ENCODE measurements around the gene CDH13.

The CDH13 gene

GRCh38 chr16:83550183-83550569 is 923.4 kb downstream of the CDH13 start:
- TF ChIP-seq FOXP2 (optimal IDR thresholded peaks at IDR 0.05; ENCODE audit: borderline replicate concordance, extremely low read depth, extremely low read length, insufficient read depth) (no peak), REST (IDR thresholded peaks at IDR 0.05; ENCODE audit: insufficient read depth in 1 of 2, low read depth in 2 of 2, low read length in 2 of 2) (no peak), SIN3A (IDR thresholded peaks at IDR 0.05; ENCODE audit: borderline replicate concordance, insufficient read depth, low read length) (no peak), POLR2AphosphoS5 (IDR thresholded peaks at IDR 0.05; ENCODE audit: low read depth, low read length) (no peak), TAF1 (IDR thresholded peaks at IDR 0.05; ENCODE audit: borderline replicate concordance, insufficient read depth, low read length) (no peak)

GRCh38 chr16:83552228-83552627 is 925.5 kb downstream of the CDH13 start:
- TF ChIP-seq TAF1 (IDR thresholded peaks at IDR 0.05; ENCODE audit: borderline replicate concordance, insufficient read depth, low read length) (no peak), FOXP2 (optimal IDR thresholded peaks at IDR 0.05; ENCODE audit: borderline replicate concordance, extremely low read depth, extremely low read length, insufficient read depth) (no peak), SIN3A (IDR thresholded peaks at IDR 0.05; ENCODE audit: borderline replicate concordance, insufficient read depth, low read length) (no peak), POLR2AphosphoS5 (IDR thresholded peaks at IDR 0.05; ENCODE audit: low read depth, low read length) (no peak), REST (IDR thresholded peaks at IDR 0.05; ENCODE audit: insufficient read depth in 1 of 2, low read depth in 2 of 2, low read length in 2 of 2) (no peak)

GRCh38 chr16:83552930-83553329 is 926.2 kb downstream of the CDH13 start:
- no peak for TF ChIP-seq FOXP2 (optimal IDR thresholded peaks at IDR 0.05; ENCODE audit: borderline replicate concordance, extremely low read depth, extremely low read length, insufficient read depth)
- TF ChIP-seq POLR2AphosphoS5 (IDR thresholded peaks at IDR 0.05; ENCODE audit: low read depth, low read length): no peak
- TF ChIP-seq SIN3A (IDR thresholded peaks at IDR 0.05; ENCODE audit: borderline replicate concordance, insufficient read depth, low read length): no peak
- no peak for TF ChIP-seq REST (IDR thresholded peaks at IDR 0.05; ENCODE audit: insufficient read depth in 1 of 2, low read depth in 2 of 2, low read length in 2 of 2)
- no peak for TF ChIP-seq TAF1 (IDR thresholded peaks at IDR 0.05; ENCODE audit: borderline replicate concordance, insufficient read depth, low read length)

GRCh38 chr16:83554096-83554495 is 927.3 kb downstream of the CDH13 start:
- TF ChIP-seq TAF1 (IDR thresholded peaks at IDR 0.05; ENCODE audit: borderline replicate concordance, insufficient read depth, low read length) (no peak), FOXP2 (optimal IDR thresholded peaks at IDR 0.05; ENCODE audit: borderline replicate concordance, extremely low read depth, extremely low read length, insufficient read depth) (no peak), REST (IDR thresholded peaks at IDR 0.05; ENCODE audit: insufficient read depth in 1 of 2, low read depth in 2 of 2, low read length in 2 of 2) (no peak), POLR2AphosphoS5 (IDR thresholded peaks at IDR 0.05; ENCODE audit: low read depth, low read length) (no peak), SIN3A (IDR thresholded peaks at IDR 0.05; ENCODE audit: borderline replicate concordance, insufficient read depth, low read length) (no peak)

- no peak for TF ChIP-seq TAF1 (IDR thresholded peaks at IDR 0.05; ENCODE audit: borderline replicate concordance, insufficient read depth, low read length)
- no peak for TF ChIP-seq REST (IDR thresholded peaks at IDR 0.05; ENCODE audit: insufficient read depth in 1 of 2, low read depth in 2 of 2, low read length in 2 of 2)
- TF ChIP-seq SIN3A (IDR thresholded peaks at IDR 0.05; ENCODE audit: borderline replicate concordance, insufficient read depth, low read length): no peak
- TF ChIP-seq FOXP2 (optimal IDR thresholded peaks at IDR 0.05; ENCODE audit: borderline replicate concordance, extremely low read depth, extremely low read length, insufficient read depth): no peak
- no peak for TF ChIP-seq POLR2AphosphoS5 (IDR thresholded peaks at IDR 0.05; ENCODE audit: low read depth, low read length)
Observed at GRCh38 chr16:83554540-83554939, 927.8 kb downstream of the CDH13 start.
